Gastrocnemius medialis (tissue), 4 donors: Measurements from ENCODE around the gene ADIPOR2. TPM values are rescaled to one million over a fixed set of nuclear protein-coding genes. Genes with fewer than 3 reads are reported as not detected.

ENCODE experiments used
- ATAC-seq, 2 donors: fragments of 150-250 bp; one replicate each; pipeline ENCODE4 v1.9.1; 2016
- DNase-seq, 2 donors: peaks; one replicate each; pipeline ENCODE4 v3.0.0-alpha.2; 2019
- H3K27ac ChIP-seq, 4 donors: fragments of 200-600 bp; sonication (generic); 1 replicate in 1 of 4; 2 replicates in 3 of 4; pipeline ENCODE4 v1.5.1; 2016 to 2018; ENCODE audit warnings: mild to moderate bottlenecking in 2 of 4, moderate library complexity in 1 of 4
- H3K27me3 ChIP-seq, 3 donors: fragments of 200-600 bp; sonication (generic) in 2 of 3; 1 replicate in 1 of 3; 2 replicates in 2 of 3; pipeline versions ENCODE4 v1.5.1 to v1.6.0; 2016 to 2019; ENCODE audit warnings: mild to moderate bottlenecking in 1 of 3, moderate library complexity in 1 of 3
- H3K36me3 ChIP-seq, 2 donors: fragments of 200-600 bp; sonication (generic) in 1 of 2; one replicate each; pipeline ENCODE4 v1.5.1; 2017 to 2018
- H3K4me1 ChIP-seq, 2 donors: fragments of 200-600 bp; sonication (generic) in 1 of 2; one replicate each; pipeline ENCODE4 v1.5.1; 2016 to 2017; ENCODE audit warnings: mild to moderate bottlenecking in 2 of 2
- H3K4me3 ChIP-seq, 4 donors: fragments of 200-600 bp; sonication (generic) in 3 of 4; 1 replicate in 1 of 4; 2 replicates in 3 of 4; pipeline ENCODE4 v1.5.1; 2016 to 2019; ENCODE audit warnings: mild to moderate bottlenecking in 2 of 4
- H3K9me3 ChIP-seq, 3 donors: fragments of 200-600 bp; sonication (generic) in 2 of 3; 1 replicate in 1 of 3; 2 replicates in 2 of 3; pipeline ENCODE4 v1.5.1; 2016 to 2019
- CTCF ChIP-seq, 5 experiments: fragments of 450-650 bp in 3 of 5; fragments of 200-600 bp in 2 of 5; sonication (generic) in 2 of 5; IDR thresholded peaks in 4 of 5; conservative IDR thresholded peaks in 1 of 5; 1 replicate in 4 of 5; 2 replicates in 1 of 5; pipeline ENCODE4 v1.5.1; 2016 to 2019; ENCODE audit warnings: antibody characterized with exemption in 5 of 5, mild to moderate bottlenecking in 3 of 5, moderate library complexity in 3 of 5
- POLR2A ChIP-seq, 2 donors: fragments of 450-650 bp; IDR thresholded peaks; one replicate each; pipeline ENCODE4 v1.6.1; 2017; ENCODE audit warnings: antibody characterized with exemption in 2 of 2, mild to moderate bottlenecking in 2 of 2, moderate library complexity in 2 of 2
- in situ Hi-C, 4 donors: fragments of 200-750 bp; cut with MboI; loops; one replicate each; pipeline versions ENCODE4 v1.15.0 to v1.8.0; 2017; ENCODE audit warnings: low sequenced_read_pairs in 4 of 4
- intact Hi-C: fragments of 100-400 bp; cut with DNase I; formaldehyde crosslinking; loops from one replicate; pipeline ENCODE4 v1.15.1; 2023; ENCODE audit warnings: low total_unique reads
- microRNA-seq, 2 donors: library from miRNA; unstranded; fragments of <30 nt; microRNA quantifications; one replicate each; pipeline ENCODE4, GENCODE V29; 2016; ENCODE audit warnings: borderline replicate concordance in 2 of 2
- total RNA-seq, 4 donors: library from RNA; depleted of rRNA; stranded (reverse); fragments of >200 nt; gene quantifications; one replicate each; pipeline versions ENCODE4 v1.1.0 to v1.2.3, GENCODE V29; 2016

ADIPOR2 gene
- total RNA-seq, 4 donors from 2014 or later = 18.9 to 47.4 (median 25.1) TPM

GRCh38 chr12:1837541-1838204 lies 146.8 kb downstream of the ADIPOR2 start:
- DNase-seq = no peak
- ATAC-seq = no peak

More at GRCh38 chr12:1837541-1838204, 146.8 kb downstream of the ADIPOR2 start:
- no peak overlapping the region for H3K4me3 ChIP-seq
- H3K4me1 ChIP-seq = no peaks in the 10 kb centered on the region
- H3K36me3 ChIP-seq = no peaks in the 10 kb centered on the region
- no peak for TF ChIP-seq CTCF (IDR thresholded peaks at IDR 0.05 in 4 of 5, conservative IDR thresholded peaks at IDR 0.05 in 1 of 5)
- no peak for TF ChIP-seq POLR2A (IDR thresholded peaks at IDR 0.05)
- H3K27ac ChIP-seq = no peak overlapping the region
- in situ Hi-C loops = no loop called here
- intact Hi-C loops = no loop called here
- no peaks in the 10 kb centered on the region for H3K9me3 ChIP-seq
- H3K27me3 ChIP-seq = peaks cover 0 to 22% (median 14%) of the 10 kb centered on the region in 3 donors

Small RNA genes within 50 kb of the gene (microRNA-seq; reads per million reads assigned to microRNA genes)
- gene MIR3649 = 0 reads per million in 2 donors

Other genes with a start within 250 kb of the ADIPOR2 start
- 10 to 100 TPM in 1 of 4 donors, 1 to 10 TPM in 3; 5.8 to 11.5 (median 7.4) TPM for gene FBXL14, start 96.5 kb upstream of the ADIPOR2 start, total RNA-seq
- 1 to 10 TPM in 2 of 4 donors, under 1 TPM in 2; 0.17 to 2.5 (median 0.88) TPM for gene WNT5B, start 61.8 kb upstream of the ADIPOR2 start, total RNA-seq
- not detected for gene LRTM2, start 129.5 kb downstream of the ADIPOR2 start, total RNA-seq
- gene CACNA2D4, start 227.6 kb downstream of the ADIPOR2 start, total RNA-seq = 1 to 10 TPM in 2 of 4 donors, under 1 TPM in 2; 0.25 to 3.1 (median 0.68) TPM